BE2C (cell line): ENCODE results near the gene OR2V1.
A peak's percentile ranks its signal among the peaks of the same experiment; 100 is the strongest.

ENCODE experiments used
- DNase-seq: peaks from one replicate; pipeline ENCODE4 v3.0.0-alpha.2; 2020
- H3K27me3 ChIP-seq: fragments of 250-450 bp; sonication (Bioruptor Pico); 2 replicates; pipeline ENCODE4 v1.5.1; 2020; ENCODE audit warnings: mild to moderate bottlenecking
- H3K36me3 ChIP-seq: fragments of 250-450 bp; sonication (Bioruptor Pico); 2 replicates; pipeline ENCODE4 v1.5.1; 2020; ENCODE audit warnings: mild to moderate bottlenecking
- H3K4me1 ChIP-seq: fragments of 250-450 bp; sonication (Bioruptor Pico); 2 replicates; pipeline ENCODE4 v1.5.1; 2020
- H3K4me3 ChIP-seq: 2 replicates; pipeline ENCODE4 v1.5.1; 2011; ENCODE audit warnings: low read depth, low read length
- H3K9me3 ChIP-seq: fragments of 250-450 bp; sonication (Bioruptor Pico); 2 replicates; pipeline ENCODE4 v1.5.1; 2020
- TF ChIP-seq, protein P1 (sequence below): IDR thresholded peaks from 2 replicates; pipeline ENCODE4 v1.5.1; 2012; ENCODE audit warnings: mild to moderate bottlenecking, low read depth, low read length

OR2V1 gene

GRCh38 chr5:181142054-181142453 is 11.1 kb upstream of the OR2V1 start:
- Histone ChIP-seq H3K4me1 (no peaks in the 10 kb centered on the region), H3K4me3 (no peak overlapping the region), H3K36me3 (no peaks in the 10 kb centered on the region), H3K9me3 (no peaks in the 10 kb centered on the region), H3K27me3 (peaks cover 7% of the 10 kb centered on the region; the same call in 1 of the 2 replicates)
- no peak for DNase-seq
- TF ChIP-seq, protein P1, sequence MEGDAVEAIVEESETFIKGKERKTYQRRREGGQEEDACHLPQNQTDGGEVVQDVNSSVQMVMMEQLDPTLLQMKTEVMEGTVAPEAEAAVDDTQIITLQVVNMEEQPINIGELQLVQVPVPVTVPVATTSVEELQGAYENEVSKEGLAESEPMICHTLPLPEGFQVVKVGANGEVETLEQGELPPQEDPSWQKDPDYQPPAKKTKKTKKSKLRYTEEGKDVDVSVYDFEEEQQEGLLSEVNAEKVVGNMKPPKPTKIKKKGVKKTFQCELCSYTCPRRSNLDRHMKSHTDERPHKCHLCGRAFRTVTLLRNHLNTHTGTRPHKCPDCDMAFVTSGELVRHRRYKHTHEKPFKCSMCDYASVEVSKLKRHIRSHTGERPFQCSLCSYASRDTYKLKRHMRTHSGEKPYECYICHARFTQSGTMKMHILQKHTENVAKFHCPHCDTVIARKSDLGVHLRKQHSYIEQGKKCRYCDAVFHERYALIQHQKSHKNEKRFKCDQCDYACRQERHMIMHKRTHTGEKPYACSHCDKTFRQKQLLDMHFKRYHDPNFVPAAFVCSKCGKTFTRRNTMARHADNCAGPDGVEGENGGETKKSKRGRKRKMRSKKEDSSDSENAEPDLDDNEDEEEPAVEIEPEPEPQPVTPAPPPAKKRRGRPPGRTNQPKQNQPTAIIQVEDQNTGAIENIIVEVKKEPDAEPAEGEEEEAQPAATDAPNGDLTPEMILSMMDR = no peak

DNA sequence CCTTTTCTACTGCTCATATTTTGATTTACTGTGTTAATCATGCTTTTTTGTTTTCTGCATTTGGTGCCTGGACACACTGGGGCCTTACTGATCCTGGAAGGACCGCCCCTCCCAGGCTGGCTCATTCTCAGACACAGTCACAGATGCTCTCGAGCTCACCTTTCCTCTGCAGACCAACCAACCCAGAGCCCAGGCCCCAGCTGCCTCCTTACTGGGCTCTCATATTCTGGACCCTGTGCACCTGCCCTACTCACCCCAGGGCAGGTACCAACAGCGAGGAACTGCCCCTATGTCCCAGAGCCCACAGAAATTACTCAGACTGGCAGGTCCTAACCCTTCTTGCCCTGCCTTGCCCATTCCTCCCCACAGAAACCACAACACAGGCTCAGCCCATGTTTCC is 9.8 kb upstream of the OR2V1 start:
- Histone ChIP-seq H3K9me3 (no peaks in the 10 kb centered on the region), H3K4me3 (no peak overlapping the region), H3K36me3 (no peaks in the 10 kb centered on the region), H3K27me3 (peaks cover 7% of the 10 kb centered on the region; the same call in 1 of the 2 replicates), H3K4me1 (no peaks in the 10 kb centered on the region)
- no peak for DNase-seq
- TF ChIP-seq, protein P1 = no peak

GRCh38 chr5:181138258-181138657 is 7.3 kb upstream of the OR2V1 start:
- no peaks in the 10 kb centered on the region for H3K36me3 ChIP-seq
- no peak for DNase-seq
- H3K4me1 ChIP-seq = no peaks in the 10 kb centered on the region
- no peaks in the 10 kb centered on the region for H3K9me3 ChIP-seq
- H3K27me3 ChIP-seq = peaks cover 7% of the 10 kb centered on the region; the same call in 1 of the 2 replicates
- no peak overlapping the region for H3K4me3 ChIP-seq
- TF ChIP-seq, protein P1 = no peak

DNA sequence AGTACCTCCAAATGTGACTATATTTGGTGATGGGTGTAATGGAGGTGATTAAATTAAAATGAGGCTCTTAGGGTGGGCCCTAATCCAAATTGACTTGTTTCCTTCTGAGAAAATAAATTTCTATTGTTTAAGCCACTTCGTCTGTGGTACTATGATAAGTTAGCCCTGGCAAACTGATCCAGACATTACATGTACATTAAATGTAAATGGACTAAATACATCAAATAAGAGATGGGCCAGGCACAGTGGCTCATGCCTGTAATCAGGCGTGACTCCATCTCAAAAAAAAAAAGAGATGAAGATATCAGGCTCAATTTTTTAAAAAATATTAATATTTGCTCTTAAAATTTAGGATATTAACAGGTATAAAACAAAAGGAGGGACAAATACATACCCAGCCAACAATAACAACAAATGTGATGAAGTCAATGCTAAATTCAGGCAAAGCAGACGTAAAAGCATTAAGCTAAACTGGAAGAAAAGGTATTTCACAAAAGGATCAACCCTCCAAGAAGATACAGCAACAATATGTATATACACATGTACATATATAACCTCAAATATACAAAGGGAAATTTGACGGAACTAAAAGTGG is 5.5 kb upstream of the OR2V1 start:
- no peak for DNase-seq

GRCh38 chr5:181134259-181134658 is 3.3 kb upstream of the OR2V1 start:
- H3K9me3 ChIP-seq = no peaks in the 10 kb centered on the region
- TF ChIP-seq, protein P1 = no peak
- no peak overlapping the region for H3K4me3 ChIP-seq
- no peak for DNase-seq
- H3K27me3 ChIP-seq = peaks cover 24% of the 10 kb centered on the region
- no peaks in the 10 kb centered on the region for H3K36me3 ChIP-seq
- H3K4me1 ChIP-seq = no peaks in the 10 kb centered on the region

More for the DNA sequence above, 5.5 kb upstream of the OR2V1 start:
- TF ChIP-seq, protein P1 = no peak
- no peaks in the 10 kb centered on the region for H3K36me3 ChIP-seq
- peaks cover 15% of the 10 kb centered on the region for H3K27me3 ChIP-seq
- no peaks in the 10 kb centered on the region for H3K4me1 ChIP-seq
- H3K4me3 ChIP-seq = no peak overlapping the region
- H3K9me3 ChIP-seq = no peaks in the 10 kb centered on the region

DNA sequence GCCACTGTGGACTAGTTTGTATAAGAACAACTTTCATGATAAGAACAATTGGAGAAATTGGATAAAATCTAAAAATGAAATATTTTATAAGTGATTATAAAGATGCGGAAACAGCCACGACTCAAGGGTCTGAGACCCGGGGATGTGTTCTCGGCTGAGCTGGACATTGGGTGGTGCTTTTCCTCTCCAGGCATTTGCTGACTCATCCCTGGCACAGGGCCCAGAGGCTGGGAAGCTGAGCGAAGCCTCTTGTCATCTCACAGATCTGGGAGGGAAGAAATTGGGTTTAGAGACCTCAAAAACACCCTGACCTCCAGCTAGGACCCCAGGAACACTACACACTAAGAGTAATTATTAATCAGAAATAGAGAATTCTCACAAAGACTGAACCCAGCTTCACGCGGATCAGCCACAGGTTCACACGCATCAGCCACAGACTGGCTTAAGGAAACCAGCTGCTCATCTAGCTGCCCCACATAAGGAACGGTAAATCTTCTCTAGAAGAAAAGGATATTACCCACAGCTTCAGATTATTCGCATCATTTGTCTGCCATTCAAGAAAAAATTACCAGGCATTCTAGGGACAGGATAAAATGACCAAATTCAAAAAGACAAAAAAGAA is 2.8 kb upstream of the OR2V1 start:
- peak; percentile 39 for DNase-seq
- H3K4me1 ChIP-seq = no peaks in the 10 kb centered on the region
- H3K9me3 ChIP-seq = no peaks in the 10 kb centered on the region
- peaks cover 28% of the 10 kb centered on the region for H3K27me3 ChIP-seq
- H3K36me3 ChIP-seq = no peaks in the 10 kb centered on the region
- H3K4me3 ChIP-seq = no peak overlapping the region
- TF ChIP-seq, protein P1 = no peak
